ENCODE measurements around the gene OPA3.

Gene OPA3

DNA sequence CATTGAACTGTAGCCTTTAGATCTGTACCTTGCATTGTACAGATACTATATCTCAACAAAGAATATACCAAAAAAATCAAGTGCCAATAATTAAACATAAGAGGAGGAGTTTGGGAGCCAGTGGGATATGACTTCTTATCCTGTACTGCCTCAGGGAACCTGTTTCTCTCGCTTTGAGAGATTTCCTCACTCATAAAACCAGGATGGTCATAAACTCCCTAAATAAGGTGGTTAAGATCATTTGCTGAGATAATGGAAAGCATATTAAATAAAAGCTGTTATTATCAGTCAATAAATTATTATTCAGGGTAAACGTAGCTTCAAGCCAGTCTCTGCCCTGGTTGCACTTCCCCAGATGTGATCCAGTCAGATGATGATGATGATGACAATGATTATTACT lies 17.0 kb downstream of the OPA3 start:
- DNase-seq (ENCODE audit: low spot score) = no peak

DNA sequence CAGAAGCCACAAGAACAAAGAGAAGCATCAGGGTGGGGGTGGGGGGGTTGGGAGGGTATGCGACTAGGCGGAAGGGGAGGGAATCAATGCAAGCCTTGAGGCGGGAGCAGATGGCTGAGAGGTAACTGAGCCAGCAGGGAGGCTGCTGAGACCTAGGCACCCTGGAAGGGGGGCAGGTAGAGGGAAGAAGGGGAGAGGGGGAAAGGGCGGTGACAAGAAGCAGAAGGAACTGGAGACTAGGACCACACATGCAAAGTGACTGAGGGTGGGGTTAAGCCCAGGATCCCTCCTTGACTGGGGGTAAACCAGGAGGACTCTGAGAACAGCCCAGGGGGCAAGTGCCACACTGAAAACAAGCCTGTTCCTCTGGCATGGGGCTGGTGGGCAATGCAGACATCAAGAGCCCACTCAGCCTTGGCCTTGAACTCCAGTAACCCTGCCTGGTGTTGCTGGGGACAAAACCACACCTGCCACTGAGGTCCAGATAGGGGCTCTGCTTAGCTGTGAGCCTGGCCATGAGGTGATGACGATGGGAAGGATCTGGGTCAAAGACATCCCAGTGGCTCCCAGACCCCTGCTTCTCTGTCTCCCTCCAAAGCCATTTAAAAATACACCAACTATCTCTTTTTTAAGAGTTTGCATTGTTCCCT lies 20.3 kb downstream of the OPA3 start:
- no peak for DNase-seq (ENCODE audit: low spot score)

DNA sequence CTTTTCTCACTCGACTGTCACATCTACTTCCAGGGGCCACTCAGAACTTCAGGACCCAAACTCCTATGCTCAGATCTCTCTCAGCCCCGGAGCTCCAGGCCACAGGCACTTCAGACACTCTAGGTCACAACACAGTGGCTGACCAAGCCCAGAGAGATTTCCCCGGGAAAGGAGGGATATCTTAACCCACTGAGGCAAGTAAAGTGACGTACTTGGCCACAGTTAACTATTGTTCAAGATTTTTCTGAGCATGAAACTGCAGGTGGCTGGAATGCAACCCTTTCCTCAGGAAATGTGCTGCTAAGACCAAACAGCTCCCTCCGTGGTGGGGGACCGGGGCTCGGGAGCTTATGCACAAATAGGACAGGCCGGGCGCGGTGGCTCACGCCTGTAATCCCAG lies 23.9 kb downstream of the OPA3 start:
- no peak for DNase-seq (ENCODE audit: low spot score)

DNA sequence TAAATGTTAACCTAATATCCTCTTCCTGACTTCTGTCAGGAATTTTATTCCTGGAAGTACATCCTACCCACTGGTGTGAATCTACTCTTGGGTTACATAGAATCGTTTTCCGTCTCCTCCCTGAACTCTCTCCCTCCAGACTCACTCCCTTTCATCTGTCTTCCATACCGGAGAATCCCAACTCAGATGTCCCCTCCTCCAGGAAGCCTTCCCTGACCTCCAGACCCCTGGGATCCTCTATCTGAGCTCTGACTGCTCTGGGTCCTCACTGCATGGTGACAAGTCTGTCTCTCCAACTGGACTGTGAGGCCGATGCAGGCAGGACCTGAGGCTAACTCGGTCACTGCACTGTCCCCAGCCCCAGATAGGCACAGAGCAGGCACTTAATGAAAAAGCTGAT lies 24.6 kb downstream of the OPA3 start:
- DNase-seq (ENCODE audit: low spot score) = no peak

DNA sequence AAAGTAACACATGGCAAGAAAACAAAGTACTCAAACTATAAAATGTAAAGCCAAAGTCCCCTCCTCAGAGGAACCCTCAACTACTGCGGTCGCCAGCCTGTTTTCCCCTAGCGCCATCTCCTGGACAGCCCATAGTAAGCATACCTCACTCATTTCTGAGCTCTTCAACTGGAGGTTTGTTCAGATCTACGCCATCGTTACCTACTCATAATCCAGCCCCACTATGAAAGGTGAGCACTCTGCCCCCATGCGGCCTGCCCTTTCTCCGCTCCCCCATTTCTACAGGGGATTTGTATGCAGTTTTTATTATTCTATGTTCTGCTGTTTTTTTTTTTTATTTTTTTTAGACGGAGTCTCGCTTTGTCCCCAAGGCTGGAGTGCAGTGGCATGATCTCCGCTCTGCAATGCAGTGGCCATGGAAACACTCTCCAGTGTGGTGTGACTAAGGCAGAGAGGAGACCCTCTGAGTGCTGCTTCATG lies 26.2 kb downstream of the OPA3 start:
- peak; percentile 26 for DNase-seq (ENCODE audit: low spot score)

DNA sequence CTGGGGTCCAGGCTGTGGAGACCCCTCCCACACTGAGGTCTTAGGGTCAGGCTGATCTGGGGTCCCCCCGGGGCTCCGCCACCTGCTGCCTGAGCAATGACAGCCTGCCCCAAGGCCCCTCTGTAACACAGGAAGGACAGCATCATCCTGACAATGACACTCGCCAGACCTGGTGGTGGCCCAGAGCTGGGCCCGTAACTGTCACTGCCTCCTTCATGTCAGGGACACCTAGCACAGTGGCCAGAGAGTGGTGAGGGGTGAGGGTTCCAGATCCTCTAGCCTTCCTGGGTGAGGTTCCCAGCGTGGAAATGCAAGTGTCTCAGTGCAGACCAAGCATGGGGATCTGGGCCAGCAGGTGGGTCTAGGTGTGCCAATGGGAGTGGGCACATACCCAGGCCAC lies 27.8 kb downstream of the OPA3 start:
- DNase-seq (ENCODE audit: low spot score) = no peak

DNA sequence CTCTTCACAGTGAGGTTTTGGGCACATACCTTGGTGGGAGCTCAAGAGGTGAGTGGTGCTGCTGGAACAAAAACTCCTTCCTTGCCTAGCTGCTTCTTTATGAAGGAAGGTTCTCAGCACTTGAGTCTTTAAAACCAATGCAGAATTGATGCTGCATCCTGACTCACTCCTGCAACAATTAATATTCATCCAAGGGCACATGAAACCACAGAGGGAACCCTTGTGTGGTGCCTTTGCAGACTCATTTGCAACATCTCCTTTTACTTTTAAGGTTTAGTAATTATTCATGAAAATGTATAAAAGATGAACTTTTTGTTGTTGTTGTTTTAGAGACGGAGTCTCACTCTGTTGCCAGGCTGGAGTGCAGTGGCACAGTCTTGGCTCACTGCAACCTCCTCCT lies 30.1 kb downstream of the OPA3 start:
- DNase-seq (ENCODE audit: low spot score) = no peak

DNA sequence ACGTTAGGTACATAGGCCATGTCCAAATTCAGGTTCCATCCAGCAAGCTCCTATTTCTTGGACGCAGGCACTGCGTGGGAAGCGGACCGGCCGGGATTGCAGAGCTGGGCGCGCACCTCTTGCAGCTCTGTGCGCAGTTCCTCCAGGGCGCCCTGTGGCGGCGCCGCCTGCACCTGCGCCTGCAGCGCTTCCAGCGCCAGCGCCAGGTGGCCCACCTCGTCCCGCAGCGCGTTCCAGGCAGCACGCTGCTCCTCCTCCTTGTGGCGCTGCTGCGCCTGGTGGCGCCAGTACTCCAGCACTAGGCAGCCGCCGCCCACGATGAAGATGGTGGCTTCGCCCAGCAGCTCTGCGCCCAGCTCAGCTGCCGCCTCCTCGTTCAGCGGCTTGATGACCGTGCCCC lies 31.1 kb downstream of the OPA3 start:
- DNase-seq (ENCODE audit: low spot score) = no peak

DNA sequence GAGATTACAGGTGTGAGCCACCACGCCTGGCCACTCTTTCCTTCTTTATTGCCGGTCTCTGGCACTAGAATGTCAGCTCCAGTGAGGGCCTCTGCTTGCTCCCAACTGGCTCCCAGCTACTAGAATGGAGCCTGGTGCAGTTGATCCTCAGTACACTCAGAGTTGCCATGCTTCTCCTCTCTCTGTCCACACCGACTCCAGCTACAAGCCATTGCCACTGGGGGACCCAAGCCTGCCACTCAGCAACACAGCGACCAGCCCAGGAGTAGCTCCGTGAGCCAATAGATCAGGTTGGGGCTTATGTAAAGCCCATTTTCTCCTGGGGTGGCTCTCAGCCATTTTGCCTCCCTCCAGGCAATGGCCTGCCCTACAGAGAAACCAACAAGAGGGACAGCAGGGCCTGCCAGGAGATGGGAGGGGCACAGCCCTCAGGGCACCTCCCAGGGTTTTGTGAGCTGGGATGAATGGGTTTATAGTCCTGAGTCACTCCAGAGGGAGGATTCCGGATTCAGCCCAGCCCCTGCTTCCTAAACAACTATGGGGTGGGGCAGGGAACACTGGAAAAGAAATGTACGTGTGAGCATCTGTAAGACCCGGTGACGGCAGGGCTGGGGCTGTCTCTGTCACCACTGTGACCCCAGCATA lies 36.5 kb downstream of the OPA3 start:
- DNase-seq (ENCODE audit: low spot score) = peak; percentile 69

DNA sequence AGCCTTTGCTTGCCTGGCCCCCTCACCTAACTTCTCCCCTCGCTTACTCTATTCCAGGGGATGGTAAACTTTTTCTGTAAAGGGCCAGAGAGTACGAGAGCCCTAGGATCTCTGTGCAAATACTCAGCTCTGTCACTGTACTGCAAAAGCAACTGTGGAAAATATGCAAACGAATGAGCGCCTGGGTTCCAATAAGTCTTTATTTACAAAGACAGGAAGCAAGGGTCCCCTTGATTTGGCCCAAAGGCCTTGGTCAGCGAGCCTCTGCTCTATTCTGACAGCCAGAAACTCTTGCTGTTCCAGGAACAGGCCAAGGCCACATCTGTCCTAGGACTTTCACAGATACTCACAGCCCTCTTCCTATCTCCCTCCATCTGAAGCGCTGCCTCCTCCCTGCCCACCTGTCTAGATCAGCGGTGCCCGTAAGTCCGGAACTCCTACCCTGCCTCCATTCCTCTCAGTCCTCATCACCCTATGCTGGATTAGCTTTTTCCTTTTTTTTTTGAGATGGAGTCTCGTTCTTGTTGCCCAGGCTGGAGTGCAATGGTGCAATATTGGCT lies 37.3 kb downstream of the OPA3 start:
- no peak for DNase-seq (ENCODE audit: low spot score)

DNA sequence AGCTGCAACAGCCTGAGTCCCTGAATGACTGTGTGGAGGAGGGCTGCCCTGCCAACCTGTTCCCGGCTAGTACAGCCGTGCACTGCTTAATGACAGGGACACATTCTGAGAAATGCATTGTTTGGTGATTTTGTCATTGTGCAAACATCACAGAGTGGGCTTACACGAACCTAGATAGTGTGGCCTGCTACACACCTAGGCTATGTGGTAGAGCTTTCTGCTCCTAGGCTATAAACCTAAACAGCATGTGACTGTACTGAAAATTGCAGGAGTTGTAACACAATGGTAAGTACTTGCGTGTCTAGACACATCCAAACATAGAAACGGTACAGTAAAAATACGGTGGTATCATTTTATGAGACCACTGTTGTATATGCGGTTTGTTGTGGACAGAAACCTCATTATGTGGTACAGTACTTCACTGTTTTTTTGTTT lies 42.4 kb downstream of the OPA3 start:
- no peak for DNase-seq (ENCODE audit: low spot score)

DNA sequence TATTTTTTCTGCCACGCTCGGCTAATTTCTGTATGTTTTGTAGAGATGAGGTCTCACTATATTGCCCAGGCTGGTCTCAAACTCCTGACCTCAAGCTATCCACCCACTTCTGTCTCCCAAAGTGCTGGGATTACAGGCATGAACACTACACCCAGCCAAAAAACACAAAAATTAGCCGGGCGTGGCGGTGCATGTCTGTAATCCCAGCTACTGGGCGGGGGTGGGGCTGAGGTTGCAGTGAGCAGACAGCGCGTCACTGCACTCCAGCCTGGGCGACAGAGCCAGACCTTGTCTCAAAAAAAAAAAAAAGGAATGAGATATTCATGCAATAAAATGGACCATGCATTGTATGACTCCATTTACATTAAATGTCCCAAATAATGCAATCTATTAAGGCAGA lies 45.1 kb downstream of the OPA3 start:
- peak; percentile 34 for DNase-seq (ENCODE audit: low spot score)

DNA sequence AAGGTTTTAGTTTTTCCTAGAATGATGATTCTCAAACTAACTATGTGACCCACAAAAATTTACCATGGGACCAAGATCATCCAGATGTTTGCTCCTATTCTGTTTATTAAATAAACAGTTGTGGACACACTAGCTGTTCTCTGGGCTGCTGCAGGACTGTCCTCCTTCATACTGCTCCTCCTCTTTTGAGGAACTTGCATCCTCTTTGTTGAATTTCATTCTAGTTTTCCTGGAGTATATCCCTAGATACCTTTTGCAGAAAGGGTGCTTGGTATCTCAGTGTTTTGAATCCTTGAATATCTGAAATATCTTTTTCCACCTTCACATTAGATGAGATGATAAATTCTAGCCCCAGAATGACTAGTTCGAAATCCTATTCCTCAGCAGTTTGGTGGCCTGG lies 53.3 kb downstream of the OPA3 start:
- DNase-seq (ENCODE audit: low spot score) = no peak

DNA sequence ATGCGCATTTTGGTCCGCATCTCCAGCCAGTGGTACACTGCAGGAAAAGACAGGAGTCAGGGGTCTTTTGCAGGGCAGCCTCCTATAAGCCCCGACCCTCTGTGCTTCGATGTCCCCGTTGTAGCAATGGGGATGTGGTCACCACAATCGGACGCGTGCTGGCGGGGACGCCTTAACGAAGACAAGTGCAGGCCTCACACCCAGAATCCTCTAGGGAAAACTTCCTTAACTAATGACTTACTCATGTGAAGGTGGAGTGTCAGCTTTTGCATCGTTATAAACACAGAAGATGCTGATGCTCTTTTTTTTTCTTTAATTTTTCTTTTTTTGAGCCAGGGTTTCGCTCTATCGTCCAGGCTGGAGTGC lies 55.2 kb downstream of the OPA3 start:
- DNase-seq (ENCODE audit: low spot score) = no peak

DNA sequence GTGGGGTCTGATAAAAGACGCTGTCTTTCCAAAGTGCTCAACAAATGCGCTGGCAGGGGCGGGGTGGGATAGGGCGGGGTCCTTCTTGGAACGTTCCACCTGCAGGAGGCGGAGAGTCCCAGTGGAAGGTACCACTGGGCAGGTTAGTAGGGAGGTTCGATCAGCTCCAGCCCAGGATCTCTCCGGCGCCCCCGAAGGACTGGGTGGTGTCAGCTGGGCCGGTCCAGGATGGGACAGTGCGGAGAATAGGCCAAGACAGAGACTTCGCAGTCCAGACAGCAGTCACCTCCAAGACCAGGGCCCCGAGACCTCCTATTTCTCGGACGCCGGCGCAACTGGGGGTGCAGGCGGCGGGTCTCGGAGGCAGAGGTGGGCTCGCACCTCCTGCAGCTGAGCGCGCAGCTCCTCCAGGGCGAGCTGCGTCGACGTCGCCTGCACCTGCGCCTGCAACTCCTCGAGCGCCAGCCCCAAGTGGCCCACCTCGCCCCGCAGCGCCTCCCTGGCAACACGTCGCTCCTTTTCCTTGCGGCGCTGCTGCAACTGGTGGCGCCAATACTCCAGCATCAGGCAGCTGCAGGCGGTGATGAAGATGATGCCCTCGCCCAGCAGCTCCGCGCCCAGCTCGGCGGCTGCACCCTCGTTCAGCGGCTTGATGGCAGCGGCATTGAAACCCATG lies 55.7 kb downstream of the OPA3 start:
- DNase-seq (ENCODE audit: low spot score) = peak; percentile 59

DNA sequence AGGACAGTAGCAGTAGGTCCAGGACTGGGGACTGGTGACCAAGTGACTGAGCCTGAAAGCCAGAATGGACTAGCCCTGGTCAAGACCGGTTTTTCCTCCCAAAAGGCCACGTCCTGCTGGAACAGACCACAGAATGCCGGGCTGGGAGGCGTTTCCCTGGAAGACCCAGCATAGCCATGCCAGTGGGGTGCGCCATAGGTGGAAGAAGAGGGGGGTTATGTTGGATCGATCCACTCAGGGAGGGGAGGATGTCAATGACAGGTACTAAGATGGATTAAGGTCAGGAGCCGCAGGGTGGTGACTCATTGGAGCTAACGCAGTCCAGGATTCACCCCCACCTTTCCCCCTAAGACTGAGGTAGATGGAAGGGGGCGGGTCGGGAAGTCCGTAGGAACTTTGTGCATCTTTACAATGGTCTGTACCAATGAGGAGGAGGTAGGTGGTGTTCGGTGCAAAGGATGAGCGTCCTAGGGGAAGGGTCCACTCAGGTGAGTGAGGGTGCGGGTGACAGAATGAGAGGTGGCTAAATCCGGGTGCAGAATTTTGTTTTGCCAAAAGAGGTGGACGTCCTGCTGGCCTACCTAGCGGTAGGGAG lies 56.4 kb downstream of the OPA3 start:
- peak; percentile 84 for DNase-seq (ENCODE audit: low spot score)

DNA sequence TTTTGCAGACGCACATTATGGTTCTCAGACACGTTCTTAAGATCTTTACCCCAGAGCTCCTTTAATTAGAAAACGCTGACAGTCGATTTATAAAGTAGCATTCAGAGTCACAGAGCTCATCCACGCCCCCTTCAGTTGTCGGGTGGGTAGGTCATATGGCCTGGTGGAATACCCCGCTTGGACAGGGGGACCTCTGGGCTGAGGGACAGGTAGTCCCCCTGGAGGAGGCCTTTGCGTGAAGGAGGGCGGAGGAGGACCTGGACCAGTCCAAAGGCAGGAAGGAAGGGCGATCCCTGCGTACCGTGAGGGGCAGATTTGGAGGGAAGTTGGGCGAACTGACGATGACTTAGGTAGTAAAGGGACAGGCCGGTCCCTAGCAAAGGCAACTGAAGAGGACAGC lies 56.9 kb downstream of the OPA3 start:
- no peak for DNase-seq (ENCODE audit: low spot score)

DNA sequence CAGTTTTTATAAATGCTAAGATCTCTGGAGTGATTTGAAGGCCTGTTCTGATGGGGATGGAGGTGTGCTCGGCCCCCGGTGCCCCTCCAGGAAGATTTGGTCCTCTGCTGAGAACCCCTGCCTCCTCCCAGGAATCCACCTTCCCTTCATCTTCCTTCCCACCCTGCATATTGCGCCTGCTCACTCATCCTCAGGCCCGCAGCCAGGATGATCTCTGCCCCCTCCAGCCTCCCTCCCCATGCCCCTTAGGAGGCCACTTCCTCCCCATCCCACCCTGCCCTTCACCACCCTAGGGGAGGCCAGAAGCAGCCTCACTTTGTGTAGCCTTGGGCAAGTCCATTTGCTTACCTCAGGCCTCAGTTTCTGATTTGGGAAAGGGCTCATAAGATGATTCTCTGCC lies 57.6 kb downstream of the OPA3 start:
- DNase-seq (ENCODE audit: low spot score) = no peak

DNA sequence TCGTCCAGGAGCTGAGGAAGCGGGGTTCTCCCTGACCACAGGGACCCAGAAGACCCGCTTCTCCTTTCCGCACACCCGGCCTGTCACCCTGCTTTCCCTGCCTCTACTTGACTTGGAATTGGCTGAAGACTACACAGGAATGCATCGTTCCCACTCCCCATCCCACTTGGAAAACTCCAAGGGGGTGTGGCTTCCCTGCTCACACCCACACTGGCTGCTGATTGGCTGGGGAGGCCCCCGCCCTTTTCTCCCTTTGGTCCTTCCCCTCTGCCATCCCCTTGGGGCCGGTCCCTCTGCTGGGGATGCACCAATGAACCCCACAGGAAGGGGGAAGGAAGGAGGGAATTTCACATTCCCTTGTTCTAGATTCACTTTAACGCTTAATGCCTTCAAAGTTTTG lies 58.5 kb downstream of the OPA3 start:
- peak; percentile 65 for DNase-seq (ENCODE audit: low spot score)

DNA sequence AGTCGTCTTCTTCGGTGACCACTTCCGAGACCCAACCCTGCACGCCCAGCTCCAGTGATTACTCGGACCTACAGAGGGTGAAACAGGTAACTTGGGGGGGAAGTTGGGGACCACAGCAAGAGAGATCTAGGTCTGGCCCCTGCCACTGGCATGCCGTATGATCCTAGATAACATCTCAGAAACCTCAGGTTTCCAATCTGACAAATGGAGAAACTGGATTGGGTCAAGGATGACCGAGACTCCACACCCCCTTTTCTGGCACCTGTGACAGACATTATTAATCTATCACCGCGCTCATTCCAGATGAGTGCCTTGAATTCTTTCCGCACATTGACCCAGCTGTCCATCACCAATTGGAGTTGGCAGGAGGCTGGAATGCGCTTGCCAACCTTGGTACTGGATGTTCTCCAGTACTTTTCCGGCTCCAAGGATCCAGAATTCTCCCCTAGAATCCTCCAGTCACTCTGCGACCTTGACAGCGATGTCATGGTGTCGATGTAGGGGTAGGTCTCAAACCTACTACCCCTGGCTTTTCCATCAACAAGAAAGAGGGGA lies 60.0 kb downstream of the OPA3 start:
- no peak for DNase-seq (ENCODE audit: low spot score)

DNA sequence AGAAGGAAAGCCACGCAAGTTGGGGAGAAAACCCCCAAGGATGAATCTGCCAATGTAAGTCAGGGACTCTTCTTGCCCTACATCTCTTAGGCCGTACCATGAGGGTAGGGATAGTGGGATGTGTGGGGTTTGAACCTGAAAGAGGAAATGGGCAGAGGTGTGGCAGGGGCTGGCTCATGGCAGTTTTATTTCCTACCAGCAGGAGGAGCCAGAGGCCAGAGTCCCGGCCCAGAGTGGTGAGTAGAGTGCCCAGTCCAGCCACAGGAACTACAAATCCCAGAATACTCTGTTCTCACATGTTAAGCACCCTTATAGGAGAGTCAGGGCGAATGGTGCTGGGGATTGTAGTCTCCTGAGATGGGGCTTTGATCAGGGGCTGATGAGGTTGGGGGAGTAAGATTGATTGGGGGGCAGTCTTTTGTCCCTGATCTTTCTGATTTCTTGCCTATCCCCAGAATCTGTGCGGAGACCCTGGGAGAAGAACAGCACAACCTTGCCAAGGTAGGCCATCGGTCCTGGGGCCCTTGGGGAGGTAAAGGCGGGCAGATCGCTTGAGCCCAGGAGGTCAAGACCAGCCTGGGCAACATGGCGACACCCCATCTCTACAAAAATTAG lies 60.9 kb downstream of the OPA3 start:
- peak; percentile 80 for DNase-seq (ENCODE audit: low spot score)

Data from kidney tubule cell (primary cell).